Activated CD4-positive, alpha-beta T cell treated with anti-CD3 and anti-CD28 coated beads for 36 hours (primary cell): ENCODE data around the gene ATP5PF. TPM values are rescaled to one million over a fixed set of nuclear protein-coding genes. Genes with fewer than 3 reads are reported as not detected.

ENCODE experiments used
- ATAC-seq: fragments of 200-7000 bp; cut with Tn5 transposase; one replicate; pipeline ENCODE4 v1.10.0; 2021; ENCODE audit warnings: mild to moderate bottlenecking, moderate library complexity
- CTCF ChIA-PET: fragments of 350-600 bp; sonication (Branson Sonifier 250); formaldehyde crosslinking; loops from one replicate; lab custom pipeline; 2021; ENCODE audit warnings: antibody characterized with exemption; lab: Charles Lee
- POLR2A ChIA-PET: fragments of 350-600 bp; sonication (Branson Sonifier 250); formaldehyde crosslinking; loops from one replicate; lab custom pipeline; 2021; ENCODE audit warnings: antibody characterized with exemption, inconsistent platforms; lab: Charles Lee
- DNase-seq: peaks from one replicate; pipeline ENCODE4 v3.0.0-alpha.2; 2020
- H3K27ac Mint-ChIP-seq: one replicate; pipeline ENCODE4 v1.8.0; 2021; ENCODE audit warnings: mixed read lengths
- H3K27me3 Mint-ChIP-seq: one replicate; pipeline ENCODE4 v1.8.0; 2021; ENCODE audit warnings: mixed read lengths
- H3K36me3 Mint-ChIP-seq: one replicate; pipeline ENCODE4 v1.8.0; 2021; ENCODE audit warnings: low read depth, mixed read lengths
- H3K4me1 Mint-ChIP-seq: one replicate; pipeline ENCODE4 v1.8.0; 2021; ENCODE audit warnings: mixed read lengths
- H3K4me3 Mint-ChIP-seq: one replicate; pipeline ENCODE4 v1.8.0; 2021; ENCODE audit warnings: mild to moderate bottlenecking, moderate library complexity, mixed read lengths
- H3K9me3 Mint-ChIP-seq: one replicate; pipeline ENCODE4 v1.8.0; 2021; ENCODE audit warnings: low read depth, mixed read lengths
- intact Hi-C, 2 experiments: fragments of 100-400 bp; cut with DNase I in 1 of 2; cut with micrococcal nuclease in 1 of 2; formaldehyde crosslinking; loops; one replicate each; pipeline versions ENCODE4 v1.14.2 to v1.15.1; 2022 to 2024; cut with DNase I, micrococcal nuclease
- total RNA-seq, 2 experiments: library from RNA; stranded (reverse); gene quantifications; one replicate each; pipeline ENCODE4 v1.2.3, GENCODE V29; 2021

Gene ATP5PF
- total RNA-seq, 2 experiments from 2014 or later = 154 to 165 TPM

- Mint-ChIP-seq H3K4me1 (no peaks in the 10 kb centered on the region), H3K27ac (no peak overlapping the region), H3K36me3 (no peaks in the 10 kb centered on the region), H3K9me3 (no peaks in the 10 kb centered on the region), H3K27me3 (no peaks in the 10 kb centered on the region), H3K4me3 (no peak overlapping the region)
- intact Hi-C loops = no loop called here
- ChIA-PET CTCF (no interaction called here), POLR2A (no interaction called here)
- ATAC-seq = no peak
- no peak for DNase-seq
Observed at GRCh38 chr21:25691976-25692375, 42.7 kb downstream of the ATP5PF start.

GRCh38 chr21:25689226-25689625, 45.5 kb downstream of the ATP5PF start:
- CTCF ChIA-PET = no interaction called here
- no peak overlapping the region for H3K27ac Mint-ChIP-seq
- intact Hi-C loops = no loop called here

GRCh38 chr21:25688275-25689155, 46.2 kb downstream of the ATP5PF start:
- no peak for DNase-seq
- POLR2A ChIA-PET = no interaction called here
- no peaks in the 10 kb centered on the region for H3K9me3 Mint-ChIP-seq

More at GRCh38 chr21:25689226-25689625, 45.5 kb downstream of the ATP5PF start:
- Mint-ChIP-seq H3K4me1 (no peaks in the 10 kb centered on the region), H3K36me3 (no peaks in the 10 kb centered on the region), H3K9me3 (no peaks in the 10 kb centered on the region), H3K27me3 (no peaks in the 10 kb centered on the region), H3K4me3 (no peak overlapping the region)
- DNase-seq (no peak), ATAC-seq (no peak)
- POLR2A ChIA-PET = no interaction called here

GRCh38 chr21:25687787-25688186, 46.9 kb downstream of the ATP5PF start:
- intact Hi-C loops = no loop called here
- ChIA-PET CTCF (no interaction called here), POLR2A (no interaction called here)
- no peaks in the 10 kb centered on the region for H3K36me3 Mint-ChIP-seq
- no peak for DNase-seq
- ATAC-seq = no peak
- no peaks in the 10 kb centered on the region for H3K27me3 Mint-ChIP-seq
- H3K4me1 Mint-ChIP-seq = no peaks in the 10 kb centered on the region
- H3K4me3 Mint-ChIP-seq = no peak overlapping the region
- no peak overlapping the region for H3K27ac Mint-ChIP-seq
- no peaks in the 10 kb centered on the region for H3K9me3 Mint-ChIP-seq

More at GRCh38 chr21:25688275-25689155, 46.2 kb downstream of the ATP5PF start:
- H3K27me3 Mint-ChIP-seq = no peaks in the 10 kb centered on the region
- CTCF ChIA-PET = no interaction called here
- no peak overlapping the region for H3K27ac Mint-ChIP-seq
- intact Hi-C loops = no loop called here
- H3K36me3 Mint-ChIP-seq = no peaks in the 10 kb centered on the region
- H3K4me3 Mint-ChIP-seq = no peak overlapping the region
- no peaks in the 10 kb centered on the region for H3K4me1 Mint-ChIP-seq
- ATAC-seq = no peak

GRCh38 chr21:25682382-25682781, 52.3 kb downstream of the ATP5PF start:
- intact Hi-C loops = no loop called here
- H3K4me1 Mint-ChIP-seq = no peaks in the 10 kb centered on the region
- H3K27ac Mint-ChIP-seq = no peak overlapping the region
- H3K9me3 Mint-ChIP-seq = no peaks in the 10 kb centered on the region
- ATAC-seq (no peak), DNase-seq (no peak)
- ChIA-PET POLR2A (no interaction called here), CTCF (no interaction called here)
- no peaks in the 10 kb centered on the region for H3K27me3 Mint-ChIP-seq
- no peaks in the 10 kb centered on the region for H3K36me3 Mint-ChIP-seq
- no peak overlapping the region for H3K4me3 Mint-ChIP-seq

- Mint-ChIP-seq H3K9me3 (no peaks in the 10 kb centered on the region), H3K36me3 (no peaks in the 10 kb centered on the region), H3K27ac (no peak overlapping the region), H3K4me3 (no peak overlapping the region), H3K4me1 (no peaks in the 10 kb centered on the region), H3K27me3 (peaks cover 2% of the 10 kb centered on the region)
- DNase-seq = no peak
- ChIA-PET CTCF (no interaction called here), POLR2A (no interaction called here)
- intact Hi-C loops = no loop called here
- no peak for ATAC-seq
Observed at GRCh38 chr21:25676451-25676850, 58.3 kb downstream of the ATP5PF start.

Other genes starting within 250 kb of the ATP5PF start
- gene MRPL39, start 127.4 kb downstream of the ATP5PF start, total RNA-seq = 10 to 100 TPM; 78.4 to 84.5 TPM
- 1 to 10 TPM; 1.1 to 1.2 TPM for gene JAM2, start 95.6 kb downstream of the ATP5PF start, total RNA-seq
- gene GABPA, start 68 bp upstream of the ATP5PF start, total RNA-seq = 10 to 100 TPM; 18.7 to 25.3 TPM